Common myeloid progenitor, CD34-positive (primary cell): ENCODE measurements around the gene MAN2A2.

ENCODE experiments used
- CTCF ChIA-PET: fragments of 350-600 bp; sonication (Branson Sonifier 250); formaldehyde crosslinking; loops from one replicate; lab custom pipeline; 2021; ENCODE audit warnings: antibody characterized with exemption; lab: Charles Lee
- POLR2A ChIA-PET: fragments of 350-600 bp; sonication (Branson Sonifier 250); formaldehyde crosslinking; loops from one replicate; lab custom pipeline; 2021; ENCODE audit warnings: antibody characterized with exemption; lab: Charles Lee
- DNase-seq, 3 donors: peaks; one replicate each; pipeline versions ENCODE4 v3.0.0 to v3.0.0-alpha.2; 2013
- H3K27ac ChIP-seq, 2 experiments: 1 replicate in 1 of 2; 2 replicates in 1 of 2; pipeline ENCODE4 v1.7.0; 2013; ENCODE audit warnings: inconsistent platforms in 2 of 2, low read length in 2 of 2, mild to moderate bottlenecking in 2 of 2, low read depth in 1 of 2, moderate library complexity in 1 of 2; ENCODE audit not compliant: severe bottlenecking in 2 of 2, insufficient read depth in 1 of 2, poor library complexity in 1 of 2
- H3K27me3 ChIP-seq, 5 experiments: replicated peaks in 2 of 5; 1 replicate in 3 of 5; 2 replicates in 2 of 5; pipeline versions ENCODE4 v1.6.1 to v1.7.0; 2013; ENCODE audit warnings: low read length in 4 of 5, mild to moderate bottlenecking in 2 of 5, moderate library complexity in 2 of 5, inconsistent platforms in 1 of 5; ENCODE audit not compliant: insufficient read depth in 5 of 5, control insufficient read depth in 4 of 5
- H3K36me3 ChIP-seq, 4 experiments: 1 replicate in 2 of 4; 2 replicates in 2 of 4; pipeline versions ENCODE4 v1.6.1 to v1.7.0; 2013; ENCODE audit warnings: low read length in 3 of 4, control low read depth in 1 of 4, mild to moderate bottlenecking in 1 of 4; ENCODE audit not compliant: control insufficient read depth in 4 of 4, insufficient read depth in 4 of 4
- H3K4me1 ChIP-seq, 4 experiments: 1 replicate in 3 of 4; 2 replicates in 1 of 4; pipeline versions ENCODE4 v1.6.1 to v1.7.1; 2013; ENCODE audit warnings: low read length in 3 of 4, mild to moderate bottlenecking in 3 of 4, control low read depth in 1 of 4, inconsistent platforms in 1 of 4, moderate library complexity in 1 of 4; ENCODE audit not compliant: control insufficient read depth in 4 of 4, insufficient read depth in 4 of 4; ENCODE audit errors: control extremely low read depth in 1 of 4
- H3K4me3 ChIP-seq, 7 experiments: 1 replicate in 4 of 7; 2 replicates in 3 of 7; pipeline versions ENCODE4 v1.5.1 to v1.7.0; 2013; ENCODE audit warnings: mild to moderate bottlenecking in 7 of 7, low read length in 6 of 7, moderate library complexity in 6 of 7, inconsistent platforms in 2 of 7, low read depth in 2 of 7, control low read depth in 1 of 7; ENCODE audit not compliant: insufficient read depth in 4 of 7, control insufficient read depth in 1 of 7; ENCODE audit errors: extremely low read depth in 1 of 7
- H3K9me3 ChIP-seq, 5 experiments: 1 replicate in 4 of 5; 2 replicates in 1 of 5; pipeline versions ENCODE4 v1.6.1 to v1.7.1; 2013; ENCODE audit warnings: low read length in 4 of 5, mild to moderate bottlenecking in 2 of 5, inconsistent platforms in 1 of 5, low read depth in 1 of 5, moderate library complexity in 1 of 5; ENCODE audit not compliant: control insufficient read depth in 4 of 5, insufficient read depth in 2 of 5; ENCODE audit errors: control extremely low read depth in 1 of 5
- WGBS: methylation state at CpG from one replicate; pipeline ENCODE4 v1.1.5; 2013; ENCODE audit not compliant: insufficient coverage; 5-methylcytosine and 5-hydroxymethylcytosine counted together

The MAN2A2 gene

GRCh38 chr15:90966262-90966661, 63.2 kb downstream of the MAN2A2 start:
- H3K4me3 ChIP-seq, result no peak overlapping the region
- no peaks in the 10 kb centered on the region for H3K27me3 ChIP-seq
- ChIA-PET POLR2A (interaction anchor here (0.5 to 1.5 kb wide), 2 partner anchors 10 to 23 kb away, joined by 4 to 8 read pairs; no protein-coding TSS in a partner anchor), CTCF (interaction anchor here (1.3 to 1.5 kb wide), 3 partner anchors 9 to 31 kb away, joined by 3 to 9 read pairs (median 3); partner anchors contain the start of gene UNC45A)
- DNase-seq, result no peak
- H3K36me3 ChIP-seq, result peaks cover 20 to 90% (median 63%) of the 10 kb centered on the region in 4 experiments
- 96% methylated on average over 4 of the region's 9 CpGs for WGBS
- H3K9me3 ChIP-seq, result no peaks in the 10 kb centered on the region
- no peaks in the 10 kb centered on the region for H3K4me1 ChIP-seq
- H3K27ac ChIP-seq, result no peak overlapping the region

DNA sequence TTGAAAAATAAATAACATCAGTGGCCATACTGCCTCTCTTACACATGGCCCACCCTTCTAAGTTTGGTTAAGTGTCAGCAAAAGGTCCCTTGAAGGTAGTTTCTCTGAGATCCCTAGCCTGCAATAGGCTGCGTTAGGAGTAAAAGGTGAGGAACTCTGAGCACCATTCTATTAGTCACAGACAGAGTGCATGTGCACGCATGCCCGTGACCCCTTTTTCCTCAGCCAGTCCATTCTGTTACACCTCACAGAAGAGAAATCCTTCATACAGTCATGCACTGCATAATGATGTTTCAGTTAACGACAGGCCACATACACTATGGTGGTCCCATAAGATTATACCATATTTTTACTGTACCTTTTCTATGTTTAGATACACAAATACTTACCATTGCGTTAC, 64.1 kb downstream of the MAN2A2 start:
- Histone ChIP-seq H3K4me1 (no peaks in the 10 kb centered on the region), H3K4me3 (no peak overlapping the region), H3K27me3 (no peaks in the 10 kb centered on the region), H3K9me3 (no peaks in the 10 kb centered on the region), H3K36me3 (peaks cover 15 to 83% (median 56%) of the 10 kb centered on the region in 4 experiments), H3K27ac (no peak overlapping the region)
- DNase-seq, result no peak
- ChIA-PET CTCF (interaction anchor here (1.4 to 4.6 kb wide), 4 partner anchors 8 to 32 kb away, joined by 3 to 19 read pairs (median 6); partner anchors contain the start of gene UNC45A), POLR2A (interaction anchor here (1.5 kb wide), 1 partner anchor 11 kb away, joined by 4 read pairs; no protein-coding TSS in a partner anchor)
- 100% methylated on average over 3 of the region's 5 CpGs for WGBS

- Histone ChIP-seq H3K27ac (no peak overlapping the region), H3K27me3 (no peaks in the 10 kb centered on the region), H3K36me3 (peaks cover 15 to 82% (median 60%) of the 10 kb centered on the region in 4 experiments), H3K9me3 (no peaks in the 10 kb centered on the region), H3K4me3 (no peak overlapping the region), H3K4me1 (no peaks in the 10 kb centered on the region)
- CTCF ChIA-PET, result interaction anchor here (1.7 to 4.6 kb wide), 2 partner anchors 9 to 12 kb away, joined by 4 to 19 read pairs; no protein-coding TSS in a partner anchor
- 100% methylated on average over 1 of the region's 1 CpG for WGBS
- POLR2A ChIA-PET, result no interaction called here
- DNase-seq, result no peak
Observed at GRCh38 chr15:90968434-90968833, 65.3 kb downstream of the MAN2A2 start.

- POLR2A ChIA-PET, result no interaction called here
- CTCF ChIA-PET, result interaction anchor here (0.5 to 4.6 kb wide), 4 partner anchors 13 to 599 kb away, joined by 3 to 19 read pairs (median 4); partner anchors contain the start of gene UNC45A
- Histone ChIP-seq H3K9me3 (no peaks in the 10 kb centered on the region), H3K27ac (no peak overlapping the region), H3K27me3 (no peaks in the 10 kb centered on the region), H3K4me3 (no peak overlapping the region), H3K4me1 (no peaks in the 10 kb centered on the region), H3K36me3 (peaks cover 16 to 84% (median 67%) of the 10 kb centered on the region in 4 experiments)
- 97% methylated on average over 6 of the region's 7 CpGs for WGBS
- DNase-seq, result no peak
Observed at GRCh38 chr15:90970274-90970673, 67.2 kb downstream of the MAN2A2 start.

GRCh38 chr15:90972133-90972532, 69.0 kb downstream of the MAN2A2 start:
- WGBS, result no CpG with 5 or more reads among the region's 5 CpGs
- Histone ChIP-seq H3K27ac (no peak overlapping the region), H3K9me3 (no peaks in the 10 kb centered on the region), H3K27me3 (no peaks in the 10 kb centered on the region), H3K4me3 (no peak overlapping the region), H3K36me3 (peaks cover 12 to 84% (median 65%) of the 10 kb centered on the region in 4 experiments), H3K4me1 (no peaks in the 10 kb centered on the region)
- no peak for DNase-seq
- POLR2A ChIA-PET, result interaction anchor here (0.7 kb wide), 1 partner anchor 11 kb away, joined by 3 read pairs; no protein-coding TSS in a partner anchor
- CTCF ChIA-PET, result interaction anchor here (0.8 to 1.8 kb wide), 2 partner anchors 14 to 77 kb away, joined by 3 to 5 read pairs; no protein-coding TSS in a partner anchor
